Neural progenitor cell (in vitro differentiated cells): ENCODE data around the gene ZFP90.

Source experiments
- CTCF ChIP-seq: fragments of 200-600 bp; sonication (generic); IDR thresholded peaks from 2 replicates; pipeline ENCODE4 v1.5.1; 2017; ENCODE audit warnings: antibody characterized with exemption, mild to moderate bottlenecking
- EZH2 ChIP-seq: fragments of 200-600 bp; sonication (generic); IDR thresholded peaks from 2 replicates; pipeline ENCODE4 v1.6.1; 2017; ENCODE audit warnings: antibody characterized with exemption, mild to moderate bottlenecking, moderate library complexity

- TF ChIP-seq CTCF (no peak), EZH2 (no peak)
Observed at GRCh38 chr16:68512742-68513141, 26.3 kb upstream of the ZFP90 start.
